Articular chondrocyte of knee joint (primary cell): ENCODE results near the gene C6orf89. TPM values are rescaled to one million over a fixed set of nuclear protein-coding genes. Genes with fewer than 3 reads are reported as not detected.

ENCODE experiments used
- total RNA-seq: library from RNA; depleted of rRNA; stranded (reverse); fragments of >200 nt; gene quantifications from 2 replicates; pipeline ENCODE4 v1.2.3, GENCODE V29; 2012

C6orf89 gene
- total RNA-seq, result 90.9 and 98.8 TPM in 2 replicates

GRCh38 chr6:36885461-36886401 is at the start of gene C6orf89:
Gene C6orf89 (plus strand): TSS chr6:36885952. CDS start chr6:36899445, 13,493 bp downstream.

GRCh38 chr6:36838896-36839748 is 46.6 kb upstream of the C6orf89 start, which contains the start of gene CPNE5:
Gene CPNE5 (minus strand): TSS chr6:36839444. CDS start chr6:36839377, 67 bp downstream.

GRCh38 chr6:36874443-36875249 is 11.1 kb upstream of the C6orf89 start, which contains the start of gene PPIL1:
Gene PPIL1 (minus strand): TSS chr6:36874803. CDS start chr6:36874772, 31 bp downstream.

GRCh38 chr6:36954262-36954931 is 68.6 kb downstream of the C6orf89 start, which contains the start of gene PI16:
Gene PI16 (plus strand): TSS chr6:36954738. CDS start chr6:36954761, 23 bp downstream.

Other genes starting within 250 kb of the C6orf89 start
- gene CDKN1A, start 207.2 kb upstream of the C6orf89 start, total RNA-seq, result 179 and 284 TPM in 2 replicates
- under 0.01 and 0.13 TPM in 2 replicates for gene RAB44, start 188.1 kb upstream of the C6orf89 start, total RNA-seq
- 0.65 and 0.76 TPM in 2 replicates for gene CPNE5, start 46.5 kb upstream of the C6orf89 start, total RNA-seq
- 18.9 and 21.2 TPM in 2 replicates for gene PPIL1, start 11.1 kb upstream of the C6orf89 start, total RNA-seq
- under 0.01 and 0.52 TPM in 2 replicates for gene PI16, start 68.8 kb downstream of the C6orf89 start, total RNA-seq
- gene MTCH1, start 100.2 kb downstream of the C6orf89 start, total RNA-seq, result 208 and 250 TPM in 2 replicates
- gene FGD2, start 119.7 kb downstream of the C6orf89 start, total RNA-seq, result not detected in 2 replicates